Ascending aorta (tissue), 2 donors: ENCODE results near the gene P2RY14. TPM values are rescaled to one million over a fixed set of nuclear protein-coding genes. Genes with fewer than 3 reads are reported as not detected.
A peak's percentile ranks its signal among the peaks of the same experiment; 100 is the strongest.
"Not testable (repeated sequence)": the region's sequence is repeated elsewhere in the genome, so short reads cannot be mapped to it uniquely, and the experiment has no call there.

Experiments
- DNase-seq, 2 donors: peaks; one replicate each; pipeline ENCODE4 v3.0.0-alpha.2; 2019; ENCODE audit warnings: low spot score in 2 of 2
- H3K27ac ChIP-seq, 2 donors: fragments of 200-600 bp; sonication (generic); one replicate each; pipeline ENCODE4 v1.5.1; 2016 to 2017; ENCODE audit warnings: mild to moderate bottlenecking in 1 of 2
- H3K27me3 ChIP-seq: fragments of 200-600 bp; sonication (generic); one replicate; pipeline ENCODE4 v1.5.1; 2017
- H3K36me3 ChIP-seq, 2 donors: fragments of 200-600 bp; sonication (generic); one replicate each; pipeline ENCODE4 v1.5.1; 2016
- H3K4me1 ChIP-seq, 2 donors: fragments of 200-600 bp; sonication (generic); one replicate each; pipeline ENCODE4 v1.5.1; 2016 to 2017; ENCODE audit warnings: mild to moderate bottlenecking in 1 of 2
- H3K4me3 ChIP-seq, 2 donors: fragments of 200-600 bp; sonication (generic); one replicate each; pipeline ENCODE4 v1.5.1; 2016 to 2017; ENCODE audit warnings: mild to moderate bottlenecking in 1 of 2
- H3K9me3 ChIP-seq, 2 donors: fragments of 200-600 bp; sonication (generic); one replicate each; pipeline ENCODE4 v1.5.1; 2016
- intact Hi-C: fragments of 100-400 bp; cut with DNase I; formaldehyde crosslinking; loops from one replicate; pipeline ENCODE4 v1.15.1; 2023
- total RNA-seq: library from RNA; depleted of rRNA; stranded (reverse); fragments of >200 nt; gene quantifications from one replicate; pipeline ENCODE4 v1.1.0, GENCODE V29; 2016
- TF ChIP-seq, protein P1 (sequence below), 3 experiments: fragments of 200-600 bp in 2 of 3; fragments of 450-650 bp in 1 of 3; sonication (generic) in 2 of 3; IDR thresholded peaks; one replicate each; pipeline ENCODE4 v1.5.1; 2016 to 2019; ENCODE audit warnings: antibody characterized with exemption in 3 of 3, mild to moderate bottlenecking in 1 of 3, moderate library complexity in 1 of 3

Gene P2RY14
- total RNA-seq, 1 donor from 2014 or later: 2.7 TPM

DNA sequence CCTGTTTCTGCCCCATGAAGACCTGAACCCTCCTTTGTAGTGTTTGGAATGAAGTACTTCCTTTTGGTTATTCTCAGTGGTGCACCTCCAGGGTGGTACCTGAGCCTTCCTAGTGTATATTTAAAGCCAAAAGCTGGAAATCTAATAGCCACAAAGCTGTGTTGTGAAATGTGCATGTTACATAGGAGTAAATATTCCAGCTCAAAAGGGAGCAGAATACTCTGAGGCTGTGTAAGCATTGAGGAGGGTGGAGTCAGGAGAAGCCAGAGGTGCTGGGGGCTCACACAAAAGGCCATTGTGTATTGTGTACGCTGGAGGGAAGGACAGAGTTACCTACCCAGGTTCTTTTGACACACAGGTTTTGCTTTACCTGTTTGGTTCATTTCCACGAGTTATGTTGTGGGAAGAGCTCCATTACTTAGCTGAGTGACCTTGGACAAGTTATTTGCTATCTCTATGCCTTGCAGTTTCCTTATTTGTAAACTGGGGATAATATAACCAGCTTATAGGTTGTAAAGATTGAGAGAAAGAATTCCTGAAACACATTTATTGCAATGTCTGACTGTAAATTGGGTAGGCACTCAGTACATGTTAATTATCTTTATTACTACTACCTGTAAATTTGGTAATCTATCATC is 100.0 kb downstream of the P2RY14 start:
- Histone ChIP-seq H3K27me3 (no peaks in the 10 kb centered on the region), H3K27ac (no peak overlapping the region), H3K36me3 (no peaks in the 10 kb centered on the region), H3K4me3 (no peak overlapping the region), H3K4me1 (no peaks in the 10 kb centered on the region), H3K9me3 (no peaks in the 10 kb centered on the region)
- TF ChIP-seq, protein P1, sequence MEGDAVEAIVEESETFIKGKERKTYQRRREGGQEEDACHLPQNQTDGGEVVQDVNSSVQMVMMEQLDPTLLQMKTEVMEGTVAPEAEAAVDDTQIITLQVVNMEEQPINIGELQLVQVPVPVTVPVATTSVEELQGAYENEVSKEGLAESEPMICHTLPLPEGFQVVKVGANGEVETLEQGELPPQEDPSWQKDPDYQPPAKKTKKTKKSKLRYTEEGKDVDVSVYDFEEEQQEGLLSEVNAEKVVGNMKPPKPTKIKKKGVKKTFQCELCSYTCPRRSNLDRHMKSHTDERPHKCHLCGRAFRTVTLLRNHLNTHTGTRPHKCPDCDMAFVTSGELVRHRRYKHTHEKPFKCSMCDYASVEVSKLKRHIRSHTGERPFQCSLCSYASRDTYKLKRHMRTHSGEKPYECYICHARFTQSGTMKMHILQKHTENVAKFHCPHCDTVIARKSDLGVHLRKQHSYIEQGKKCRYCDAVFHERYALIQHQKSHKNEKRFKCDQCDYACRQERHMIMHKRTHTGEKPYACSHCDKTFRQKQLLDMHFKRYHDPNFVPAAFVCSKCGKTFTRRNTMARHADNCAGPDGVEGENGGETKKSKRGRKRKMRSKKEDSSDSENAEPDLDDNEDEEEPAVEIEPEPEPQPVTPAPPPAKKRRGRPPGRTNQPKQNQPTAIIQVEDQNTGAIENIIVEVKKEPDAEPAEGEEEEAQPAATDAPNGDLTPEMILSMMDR (IDR thresholded peaks at IDR 0.05): no peak
- intact Hi-C loops: no loop called here
- DNase-seq: no peak

DNA sequence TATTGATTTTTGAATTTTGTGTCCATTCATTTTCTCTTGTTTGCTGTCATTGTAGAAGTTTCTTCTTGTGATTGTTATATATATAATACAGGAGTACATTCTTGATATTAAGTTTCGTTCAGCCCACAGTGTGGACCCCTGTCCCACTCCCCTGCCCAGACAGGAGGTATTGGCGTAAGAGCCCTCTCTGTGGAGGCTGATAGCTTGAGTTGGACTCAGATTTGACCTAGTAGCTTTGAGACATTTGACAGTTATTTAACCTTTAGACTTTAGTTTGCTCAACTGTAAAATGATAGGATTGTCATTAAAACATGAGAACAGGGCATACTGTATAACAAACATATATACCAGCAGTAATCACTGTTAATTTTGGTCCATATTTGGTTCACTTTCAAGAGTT is 102.4 kb downstream of the P2RY14 start:
- DNase-seq: no peak
- no peaks in the 10 kb centered on the region for H3K9me3 ChIP-seq
- TF ChIP-seq, protein P1 (IDR thresholded peaks at IDR 0.05): no peak
- H3K4me1 ChIP-seq: no peaks in the 10 kb centered on the region
- H3K4me3 ChIP-seq: no peak overlapping the region
- no peak overlapping the region for H3K27ac ChIP-seq
- no peaks in the 10 kb centered on the region for H3K36me3 ChIP-seq
- H3K27me3 ChIP-seq: no peaks in the 10 kb centered on the region
- intact Hi-C loops: no loop called here

- no peak for DNase-seq
- TF ChIP-seq, protein P1 (IDR thresholded peaks at IDR 0.05): no peak
- Histone ChIP-seq H3K4me1 (no peaks in the 10 kb centered on the region), H3K27me3 (no peaks in the 10 kb centered on the region), H3K27ac (no peak overlapping the region), H3K4me3 (no peak overlapping the region), H3K36me3 (no peaks in the 10 kb centered on the region), H3K9me3 (no peaks in the 10 kb centered on the region)
- intact Hi-C loops: no loop called here
Observed at GRCh38 chr3:151174351-151174750, 104.0 kb downstream of the P2RY14 start.

DNA sequence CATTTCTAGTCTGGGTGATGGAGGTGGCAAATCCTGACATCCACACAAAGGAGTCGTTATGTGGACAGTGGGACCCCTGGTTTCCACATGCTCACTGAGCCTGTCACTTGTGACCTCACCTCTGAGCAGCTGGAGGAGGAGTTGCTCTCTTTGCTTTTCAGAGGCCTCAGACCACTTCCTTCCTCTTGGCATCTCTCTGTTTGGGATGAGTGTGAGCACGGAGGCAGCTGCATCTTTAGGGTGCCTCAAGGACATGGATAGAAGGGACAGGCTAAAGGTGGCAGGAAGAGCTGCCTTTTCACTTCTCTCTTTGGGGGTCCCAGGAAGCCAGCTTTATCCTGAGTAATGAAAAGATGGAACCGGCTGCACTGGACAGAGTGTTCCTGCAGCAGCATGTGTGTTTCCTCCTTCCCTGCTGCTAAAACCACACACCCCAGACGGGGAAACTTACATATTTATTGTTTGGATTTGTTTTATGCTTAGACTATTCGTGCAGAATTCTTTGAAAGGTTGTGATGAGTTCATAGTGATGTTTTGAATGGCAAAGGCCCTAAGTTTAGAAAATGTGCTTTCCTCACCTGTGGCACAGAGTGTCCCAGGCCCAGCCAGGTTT is 107.1 kb downstream of the P2RY14 start:
- intact Hi-C loops: no loop called here
- Histone ChIP-seq H3K27me3 (no peaks in the 10 kb centered on the region), H3K4me1 (no peaks in the 10 kb centered on the region), H3K4me3 (no peak overlapping the region), H3K27ac (no peak overlapping the region), H3K36me3 (no peaks in the 10 kb centered on the region), H3K9me3 (no peaks in the 10 kb centered on the region)
- TF ChIP-seq, protein P1 (IDR thresholded peaks at IDR 0.05): no peak
- DNase-seq: peak in 1 of 2 donors; percentile 66

DNA sequence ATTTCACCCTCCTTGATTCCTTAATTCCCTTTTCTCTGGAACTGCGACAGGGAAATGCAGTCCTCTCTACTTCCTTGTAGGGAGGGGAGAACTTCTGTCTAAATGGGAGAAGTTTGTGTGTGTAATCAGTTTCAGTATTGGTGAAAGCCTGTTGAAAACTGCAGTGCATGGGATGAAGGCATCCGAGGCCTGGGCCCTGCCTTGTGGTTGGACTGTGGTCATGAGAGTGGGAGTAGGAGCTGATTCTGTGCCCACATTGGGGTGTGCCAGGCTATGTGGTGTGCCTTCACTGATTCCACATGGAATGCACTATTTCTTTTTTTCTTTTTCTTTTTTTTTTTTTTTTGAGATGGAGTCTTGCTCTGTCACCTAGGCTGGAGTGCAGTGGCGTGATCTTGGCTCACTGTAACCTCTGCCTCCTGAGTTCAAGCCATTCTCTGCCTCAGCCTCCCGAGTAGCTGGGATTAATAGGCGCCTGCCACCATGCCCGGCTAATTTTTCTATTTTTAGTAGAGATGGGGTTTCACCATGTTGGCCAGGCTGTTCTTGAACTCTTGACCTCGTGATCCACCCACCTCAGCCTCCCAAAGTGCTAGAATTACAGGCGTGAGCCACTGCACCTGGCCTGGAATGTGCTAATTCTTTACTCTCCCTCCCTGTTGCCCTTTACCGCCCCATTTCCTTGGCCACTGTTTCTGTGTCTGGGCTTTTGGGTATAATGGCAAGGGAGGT is 108.2 kb downstream of the P2RY14 start:
- peak; percentile 36 to 70 for DNase-seq
- H3K9me3 ChIP-seq, H3K4me1 ChIP-seq, H3K36me3 ChIP-seq, H3K4me3 ChIP-seq, H3K27me3 ChIP-seq, intact Hi-C loops: not testable (repeated sequence)
- peak overlapping the region in 1 of 2 donors; percentile 39 for H3K27ac ChIP-seq
